Epithelial cell of esophagus (primary cell): ENCODE measurements around the gene CALU.

Experiments used
- DNase-seq: peaks from one replicate; pipeline ENCODE4 v3.0.0; 2010; ENCODE audit warnings: low read depth
- H3K4me3 ChIP-seq: 2 replicates; pipeline ENCODE4 v1.5.1; 2011; ENCODE audit warnings: mild to moderate bottlenecking, low read length, control low read depth
- CTCF ChIP-seq: IDR thresholded peaks from 2 replicates; pipeline ENCODE4 v1.5.1; 2011; ENCODE audit warnings: low read depth, mild to moderate bottlenecking, low read length, control low read depth, inconsistent platforms; ENCODE audit not compliant: insufficient read depth; ENCODE audit errors: missing control alignments

The CALU gene

DNA sequence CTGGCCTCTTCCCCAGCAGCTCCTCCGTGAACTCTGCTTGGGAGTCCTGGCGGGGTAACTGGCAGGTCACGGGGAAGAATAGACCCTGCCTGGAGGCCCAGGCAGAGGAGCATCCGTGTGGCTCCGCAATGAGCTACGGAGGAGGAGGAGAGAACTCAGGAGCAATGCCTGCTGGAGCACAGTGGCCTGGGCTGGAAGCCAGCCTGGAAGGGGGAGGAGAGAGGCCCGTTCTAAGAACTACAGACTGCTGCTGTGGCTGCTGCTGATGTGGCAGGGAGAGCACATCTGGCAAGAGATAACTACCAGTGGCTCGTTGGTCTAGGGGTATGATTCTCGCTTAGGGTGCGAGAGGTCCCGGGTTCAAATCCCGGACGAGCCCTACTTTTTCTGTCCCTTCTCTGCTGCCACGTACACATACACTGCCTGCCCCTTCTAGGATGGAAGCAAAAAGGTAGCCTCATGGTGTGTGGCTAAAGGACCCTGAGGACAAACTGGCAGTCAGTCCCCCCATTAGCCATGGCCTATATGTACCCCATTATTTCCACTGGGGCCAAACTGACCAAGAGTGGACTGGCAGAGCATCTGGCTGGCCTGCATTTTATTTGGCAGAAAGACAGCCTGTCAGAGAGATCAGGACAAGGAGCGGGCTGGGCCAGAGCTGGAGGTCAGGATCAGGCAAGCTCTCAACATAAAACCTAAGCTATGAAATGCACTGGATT, 44.1 kb downstream of the CALU start:
- peak; percentile 57 for DNase-seq
- TF ChIP-seq CTCF = no peak
- H3K4me3 ChIP-seq = no peak overlapping the region

GRCh38 chr7:128785738-128786137, 46.6 kb downstream of the CALU start:
- no peak for TF ChIP-seq CTCF
- no peak for DNase-seq
- H3K4me3 ChIP-seq = no peak overlapping the region

GRCh38 chr7:128788446-128789412, 49.6 kb downstream of the CALU start:
- no peak for DNase-seq
- no peak overlapping the region for H3K4me3 ChIP-seq
- TF ChIP-seq CTCF = no peak

GRCh38 chr7:128790315-128791041, 51.3 kb downstream of the CALU start:
- no peak for TF ChIP-seq CTCF
- no peak for DNase-seq
- peak overlapping the region; percentile 50 for H3K4me3 ChIP-seq

DNA sequence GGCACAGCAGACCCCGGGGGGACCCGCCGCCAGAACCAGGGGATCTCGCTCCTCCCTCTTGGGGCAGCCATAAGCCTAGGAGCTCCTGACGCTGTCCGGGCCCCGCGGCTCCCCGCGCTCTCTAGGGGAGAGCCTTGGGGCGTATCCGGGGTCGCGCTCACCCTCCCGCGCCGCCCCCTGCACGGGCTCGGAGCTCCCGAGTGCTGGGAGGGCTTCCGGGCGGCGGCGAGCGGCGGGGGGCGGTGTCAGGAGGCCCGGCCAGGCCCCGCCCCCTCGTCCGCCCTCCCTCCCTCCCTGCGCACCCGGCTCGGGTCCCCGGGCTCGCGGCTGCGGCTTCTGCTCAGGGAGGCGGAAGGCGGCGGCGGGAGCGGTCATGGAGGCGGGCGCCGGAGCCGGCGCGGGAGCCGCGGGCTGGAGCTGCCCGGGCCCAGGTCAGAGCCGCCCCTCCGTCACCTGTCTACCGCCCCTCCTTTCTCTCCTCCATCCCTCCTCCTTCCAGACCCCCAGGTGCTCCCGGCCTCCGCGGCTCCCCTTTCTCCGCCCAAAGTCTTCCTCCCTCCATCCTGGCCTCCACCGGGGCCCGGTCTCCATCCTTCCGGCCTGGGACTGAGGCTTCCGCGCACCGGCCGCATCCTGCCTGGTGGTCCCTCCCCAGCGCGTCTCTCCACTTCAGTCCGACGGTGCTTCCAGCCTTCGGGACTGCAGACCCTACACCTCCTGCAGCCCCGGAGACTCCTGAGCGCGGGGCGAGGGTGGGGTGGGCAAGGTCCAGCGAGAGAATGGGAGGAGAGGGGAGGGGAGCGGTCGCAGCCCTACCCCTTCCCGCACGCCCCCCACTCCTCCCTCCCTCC, 52.2 kb downstream of the CALU start, which contains the start of gene CCDC136:
Gene CCDC136 (plus strand): TSS at position 848 of the 851 bp plus-strand sequence. CDS start 444 bp downstream, outside the sequence.
- no peak for TF ChIP-seq CTCF
- peak within 1 kb of the TSS; percentile 56 for H3K4me3 ChIP-seq
- DNase-seq = peak; percentile 67

DNA sequence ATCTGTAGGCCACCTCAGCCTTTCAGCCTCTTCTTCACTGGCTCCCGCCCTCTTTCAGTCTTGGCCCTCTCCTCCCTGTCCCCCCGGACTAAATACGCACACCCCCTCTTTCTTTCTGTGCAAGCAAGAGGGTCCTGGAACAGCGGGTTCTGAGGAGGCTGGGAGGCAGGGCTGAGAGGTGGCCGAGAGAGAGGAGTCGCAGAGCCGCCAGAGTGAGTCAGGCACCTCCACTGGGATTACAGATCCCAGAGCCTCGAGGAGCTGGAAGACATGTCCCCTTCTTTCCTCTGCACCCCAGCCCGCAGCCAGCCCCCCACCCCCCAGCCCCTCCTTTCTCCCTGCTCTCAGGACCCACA, 52.8 kb downstream of the CALU start:
- TF ChIP-seq CTCF = no peak
- peak; percentile 20 for DNase-seq
- H3K4me3 ChIP-seq = peak overlapping the region; percentile 56
